ENCODE data around the gene UBR4.

Gene UBR4

GRCh38 chr1:19128968-19129514 lies 81.0 kb downstream of the UBR4 start:
- no peak overlapping the region for H3K4me3 ChIP-seq (ENCODE audit: low read depth, low read length)
- no peak overlapping the region for H3K27ac ChIP-seq
- in situ Hi-C loops (cut with HindIII; ENCODE audit: low pct_ligation_motif_present, low sequenced_read_pairs) = no loop called here
- no peaks in the 10 kb centered on the region for H3K27me3 ChIP-seq (replicated peaks)
- TF ChIP-seq, protein P1, sequence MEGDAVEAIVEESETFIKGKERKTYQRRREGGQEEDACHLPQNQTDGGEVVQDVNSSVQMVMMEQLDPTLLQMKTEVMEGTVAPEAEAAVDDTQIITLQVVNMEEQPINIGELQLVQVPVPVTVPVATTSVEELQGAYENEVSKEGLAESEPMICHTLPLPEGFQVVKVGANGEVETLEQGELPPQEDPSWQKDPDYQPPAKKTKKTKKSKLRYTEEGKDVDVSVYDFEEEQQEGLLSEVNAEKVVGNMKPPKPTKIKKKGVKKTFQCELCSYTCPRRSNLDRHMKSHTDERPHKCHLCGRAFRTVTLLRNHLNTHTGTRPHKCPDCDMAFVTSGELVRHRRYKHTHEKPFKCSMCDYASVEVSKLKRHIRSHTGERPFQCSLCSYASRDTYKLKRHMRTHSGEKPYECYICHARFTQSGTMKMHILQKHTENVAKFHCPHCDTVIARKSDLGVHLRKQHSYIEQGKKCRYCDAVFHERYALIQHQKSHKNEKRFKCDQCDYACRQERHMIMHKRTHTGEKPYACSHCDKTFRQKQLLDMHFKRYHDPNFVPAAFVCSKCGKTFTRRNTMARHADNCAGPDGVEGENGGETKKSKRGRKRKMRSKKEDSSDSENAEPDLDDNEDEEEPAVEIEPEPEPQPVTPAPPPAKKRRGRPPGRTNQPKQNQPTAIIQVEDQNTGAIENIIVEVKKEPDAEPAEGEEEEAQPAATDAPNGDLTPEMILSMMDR (IDR thresholded peaks at IDR 0.05; ENCODE audit: low read depth, low read length, missing control alignments) = no peak
- no peak for DNase-seq
- peaks cover 84% of the 10 kb centered on the region for H3K36me3 ChIP-seq (replicated peaks)

DNA sequence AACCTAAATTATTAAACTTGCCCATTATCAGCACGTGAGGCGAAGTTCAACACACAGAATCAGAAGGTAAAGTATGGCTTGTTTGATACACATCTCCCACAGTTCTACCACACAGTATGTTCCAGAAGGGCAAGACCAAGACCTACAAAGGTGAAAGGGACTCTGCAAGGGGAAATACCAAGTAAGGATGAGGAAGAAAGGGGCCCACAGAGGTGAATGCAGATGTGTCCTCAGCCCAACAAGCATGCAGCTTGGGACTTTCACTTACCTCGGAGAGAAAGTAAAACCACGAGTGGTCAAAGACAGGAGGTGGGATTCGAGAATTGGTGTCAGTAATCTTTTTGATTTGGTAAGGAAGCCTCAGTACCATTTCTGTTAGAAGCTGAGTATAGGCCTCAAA lies 85.8 kb downstream of the UBR4 start:
- peaks cover 100% of the 10 kb centered on the region for H3K36me3 ChIP-seq (replicated peaks)
- no peaks in the 10 kb centered on the region for H3K27me3 ChIP-seq (replicated peaks)

GRCh38 chr1:19123837-19124236 lies 86.2 kb downstream of the UBR4 start:
- Histone ChIP-seq H3K4me3 (ENCODE audit: low read depth, low read length) (no peak overlapping the region), H3K36me3 (replicated peaks) (peaks cover 100% of the 10 kb centered on the region), H3K27me3 (replicated peaks) (no peaks in the 10 kb centered on the region), H3K27ac (no peak overlapping the region)
- in situ Hi-C loops (cut with HindIII; ENCODE audit: low pct_ligation_motif_present, low sequenced_read_pairs) = no loop called here
- TF ChIP-seq, protein P1 (IDR thresholded peaks at IDR 0.05; ENCODE audit: low read depth, low read length, missing control alignments) = no peak
- no peak for DNase-seq

More for the DNA sequence above, 85.8 kb downstream of the UBR4 start:
- Histone ChIP-seq H3K27ac (no peak overlapping the region), H3K4me3 (ENCODE audit: low read depth, low read length) (no peak overlapping the region)
- DNase-seq = no peak
- TF ChIP-seq, protein P1 (IDR thresholded peaks at IDR 0.05; ENCODE audit: low read depth, low read length, missing control alignments) = no peak
- in situ Hi-C loops (cut with HindIII; ENCODE audit: low pct_ligation_motif_present, low sequenced_read_pairs) = no loop called here

- no peak for DNase-seq
- Histone ChIP-seq H3K27ac (no peak overlapping the region), H3K36me3 (replicated peaks) (peaks cover 97% of the 10 kb centered on the region), H3K27me3 (replicated peaks) (no peaks in the 10 kb centered on the region), H3K4me3 (ENCODE audit: low read depth, low read length) (no peak overlapping the region)
- TF ChIP-seq, protein P1 (IDR thresholded peaks at IDR 0.05; ENCODE audit: low read depth, low read length, missing control alignments) = no peak
- in situ Hi-C loops (cut with HindIII; ENCODE audit: low pct_ligation_motif_present, low sequenced_read_pairs) = no loop called here
These were observed 87.4 kb downstream of the UBR4 start for GRCh38 chr1:19122668-19123067.

DNA sequence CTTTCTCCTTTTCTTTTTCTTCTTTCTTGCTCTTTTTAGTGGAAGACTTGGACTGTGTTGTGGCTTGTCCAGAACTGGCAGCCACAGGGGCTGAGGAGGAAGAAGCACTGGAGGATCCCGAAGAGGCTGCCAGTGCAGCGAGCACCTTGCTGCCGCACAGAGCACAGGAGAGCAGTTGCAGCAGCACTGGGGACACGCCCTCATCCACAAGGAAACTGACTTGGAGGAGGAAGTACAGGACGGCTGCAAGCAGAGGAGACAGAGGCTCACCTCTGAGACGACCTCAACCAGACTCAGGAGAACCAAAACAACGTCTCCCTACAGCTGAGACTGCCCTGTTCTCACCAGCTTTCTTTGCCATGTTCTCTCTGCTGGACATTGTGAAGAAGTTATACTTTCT lies 88.9 kb downstream of the UBR4 start:
- Histone ChIP-seq H3K36me3 (replicated peaks) (peaks cover 95% of the 10 kb centered on the region), H3K4me3 (ENCODE audit: low read depth, low read length) (no peak overlapping the region), H3K27me3 (replicated peaks) (no peaks in the 10 kb centered on the region), H3K27ac (no peak overlapping the region)
- no peak for DNase-seq
- in situ Hi-C loops (cut with HindIII; ENCODE audit: low pct_ligation_motif_present, low sequenced_read_pairs) = no loop called here
- TF ChIP-seq, protein P1 (IDR thresholded peaks at IDR 0.05; ENCODE audit: low read depth, low read length, missing control alignments) = no peak

- no peaks in the 10 kb centered on the region for H3K27me3 ChIP-seq (replicated peaks)
- no peak for DNase-seq
- TF ChIP-seq, protein P1 (IDR thresholded peaks at IDR 0.05; ENCODE audit: low read depth, low read length, missing control alignments) = no peak
- H3K4me3 ChIP-seq (ENCODE audit: low read depth, low read length) = no peak overlapping the region
- H3K36me3 ChIP-seq (replicated peaks) = peaks cover 95% of the 10 kb centered on the region
- in situ Hi-C loops (cut with HindIII; ENCODE audit: low pct_ligation_motif_present, low sequenced_read_pairs) = no loop called here
- no peak overlapping the region for H3K27ac ChIP-seq
These were observed 90.0 kb downstream of the UBR4 start for GRCh38 chr1:19120070-19120469.

Measured in brain microvascular endothelial cell (primary cell).